GM12892 (cell line): ENCODE data around the gene MYOF.

Experiments used
- POLR2A ChIP-seq: IDR thresholded peaks from 2 replicates; pipeline ENCODE4 v1.6.1; 2011; ENCODE audit warnings: low read depth, low read length, control low read depth
- POLR2AphosphoS5 ChIP-seq: IDR thresholded peaks from 2 replicates; pipeline ENCODE4 v1.6.1; 2011; ENCODE audit warnings: low read depth, low read length, control low read depth
- TAF1 ChIP-seq: IDR thresholded peaks from 2 replicates; pipeline ENCODE4 v1.6.1; 2011; ENCODE audit warnings: low read depth, mild to moderate bottlenecking, control low read depth, low read length, borderline replicate concordance

- TF ChIP-seq POLR2A (no peak), TAF1 (no peak), POLR2AphosphoS5 (no peak)
Observed at GRCh38 chr10:93319096-93319495, 163.0 kb downstream of the MYOF start.
